Measurements from ENCODE around the gene ERG. TPM values are rescaled to one million over a fixed set of nuclear protein-coding genes. Genes with fewer than 3 reads are reported as not detected.

ERG gene
- polyA plus RNA-seq, 1 donor from 2014 or later = not detected

GRCh38 chr21:38494251-38494642 lies 4.0 kb downstream of the ERG start:
- H2AFZ ChIP-seq (ENCODE audit: low read depth, low read length) = no peak overlapping the region
- H3K4me2 ChIP-seq (ENCODE audit: low read length) = no peak overlapping the region

GRCh38 chr21:38493549-38494250 lies 4.6 kb downstream of the ERG start:
- H3K79me2 ChIP-seq (replicated peaks; ENCODE audit: insufficient read depth, low read length) = no peaks in the 10 kb centered on the region
- H3K4me2 ChIP-seq (ENCODE audit: low read length) = no peak overlapping the region
- H3K27me3 ChIP-seq (ENCODE audit: insufficient read depth, low read depth, low read length) = no peaks in the 10 kb centered on the region
- H3K9me2 ChIP-seq (ENCODE audit: insufficient read depth, low read length) = no peaks in the 10 kb centered on the region
- no peaks in the 10 kb centered on the region for H4K20me1 ChIP-seq (ENCODE audit: insufficient read depth)
- H3K9me3 ChIP-seq (ENCODE audit: low read length) = no peaks in the 10 kb centered on the region
- H3K4me3 ChIP-seq (ENCODE audit: low read length) = no peak overlapping the region
- no peaks in the 10 kb centered on the region for H3K36me3 ChIP-seq (ENCODE audit: insufficient read depth, low read length)
- H3K9ac ChIP-seq (ENCODE audit: low read length) = no peak overlapping the region
- H2AFZ ChIP-seq (ENCODE audit: low read depth, low read length) = no peak overlapping the region
- H3F3A ChIP-seq (ENCODE audit: insufficient read depth, low read length, poor library complexity, severe bottlenecking) = no peaks in the 10 kb centered on the region
- H3K27ac ChIP-seq (ENCODE audit: low read length) = no peak overlapping the region
- TF ChIP-seq MXI1 (conservative IDR thresholded peaks at IDR 0.05; ENCODE audit: poor library complexity, severe bottlenecking) (no peak), EZH2 (IDR thresholded peaks at IDR 0.05; ENCODE audit: borderline replicate concordance, insufficient read depth, low read length, poor library complexity, severe bottlenecking) (no peak), SMC3 (conservative IDR thresholded peaks at IDR 0.05; ENCODE audit: poor library complexity) (no peak), RAD21 (conservative IDR thresholded peaks at IDR 0.05) (no peak), REST (IDR thresholded peaks at IDR 0.05; ENCODE audit: borderline replicate concordance) (no peak), POLR2AphosphoS5 (IDR thresholded peaks at IDR 0.05) (no peak)

More at GRCh38 chr21:38494251-38494642, 4.0 kb downstream of the ERG start:
- no peak overlapping the region for H3K9ac ChIP-seq (ENCODE audit: low read length)
- no peak overlapping the region for H3K27ac ChIP-seq (ENCODE audit: low read length)
- H3K36me3 ChIP-seq (ENCODE audit: insufficient read depth, low read length) = no peaks in the 10 kb centered on the region
- no peaks in the 10 kb centered on the region for H4K20me1 ChIP-seq (ENCODE audit: insufficient read depth)
- no peak overlapping the region for H3K4me3 ChIP-seq (ENCODE audit: low read length)
- no peaks in the 10 kb centered on the region for H3K79me2 ChIP-seq (replicated peaks; ENCODE audit: insufficient read depth, low read length)
- no peaks in the 10 kb centered on the region for H3K9me3 ChIP-seq (ENCODE audit: low read length)
- H3K27me3 ChIP-seq (ENCODE audit: insufficient read depth, low read depth, low read length) = no peaks in the 10 kb centered on the region
- no peak for TF ChIP-seq SMC3 (conservative IDR thresholded peaks at IDR 0.05; ENCODE audit: poor library complexity)
- no peak for TF ChIP-seq POLR2AphosphoS5 (IDR thresholded peaks at IDR 0.05)
- TF ChIP-seq EP300 (conservative IDR thresholded peaks at IDR 0.05; ENCODE audit: poor library complexity, severe bottlenecking) = no peak
- TF ChIP-seq TAF1 (IDR thresholded peaks at IDR 0.05; ENCODE audit: low read depth) = no peak
- TF ChIP-seq REST (IDR thresholded peaks at IDR 0.05; ENCODE audit: borderline replicate concordance) = no peak
- TF ChIP-seq CTCF (IDR thresholded peaks at IDR 0.05; ENCODE audit: poor library complexity, severe bottlenecking) = no peak
- TF ChIP-seq RAD21 (conservative IDR thresholded peaks at IDR 0.05) = no peak
- no peak for TF ChIP-seq EZH2 (IDR thresholded peaks at IDR 0.05; ENCODE audit: borderline replicate concordance, insufficient read depth, low read length, poor library complexity, severe bottlenecking)
- TF ChIP-seq MXI1 (conservative IDR thresholded peaks at IDR 0.05; ENCODE audit: poor library complexity, severe bottlenecking) = no peak
- no peaks in the 10 kb centered on the region for H3K9me2 ChIP-seq (ENCODE audit: insufficient read depth, low read length)
- no peaks in the 10 kb centered on the region for H3F3A ChIP-seq (ENCODE audit: insufficient read depth, low read length, poor library complexity, severe bottlenecking)
